IPS-18c (cell line): ENCODE results near the gene ICA1L.

ENCODE experiments used
- H3K4me3 ChIP-seq: 2 replicates; pipeline ENCODE4 v1.7.0; 2013; ENCODE audit warnings: low read depth, mild to moderate bottlenecking, low read length, moderate library complexity; ENCODE audit not compliant: insufficient read depth
- H3K9me3 ChIP-seq: one replicate; pipeline ENCODE4 v1.6.1; 2013; ENCODE audit warnings: mild to moderate bottlenecking, low read length, moderate library complexity; ENCODE audit not compliant: control insufficient read depth, insufficient read depth

The ICA1L gene

GRCh38 chr2:202764991-202765390 is 106.6 kb downstream of the ICA1L start:
- no peaks in the 10 kb centered on the region for H3K9me3 ChIP-seq

GRCh38 chr2:202763916-202764315 is 107.7 kb downstream of the ICA1L start:
- Histone ChIP-seq H3K9me3 (no peaks in the 10 kb centered on the region), H3K4me3 (no peak overlapping the region)

More at GRCh38 chr2:202764991-202765390, 106.6 kb downstream of the ICA1L start:
- H3K4me3 ChIP-seq = no peak overlapping the region

GRCh38 chr2:202762556-202762955 is 109.0 kb downstream of the ICA1L start:
- Histone ChIP-seq H3K9me3 (no peaks in the 10 kb centered on the region), H3K4me3 (no peak overlapping the region)

GRCh38 chr2:202760848-202761247 is 110.7 kb downstream of the ICA1L start:
- no peaks in the 10 kb centered on the region for H3K9me3 ChIP-seq
- H3K4me3 ChIP-seq = no peak overlapping the region

GRCh38 chr2:202758604-202759003 is 113.0 kb downstream of the ICA1L start:
- Histone ChIP-seq H3K4me3 (no peak overlapping the region), H3K9me3 (no peaks in the 10 kb centered on the region)

- H3K9me3 ChIP-seq = no peaks in the 10 kb centered on the region
- no peak overlapping the region for H3K4me3 ChIP-seq
These were observed 113.4 kb downstream of the ICA1L start for GRCh38 chr2:202758128-202758527.

- Histone ChIP-seq H3K9me3 (no peaks in the 10 kb centered on the region), H3K4me3 (no peak overlapping the region)
These were observed 114.2 kb downstream of the ICA1L start for GRCh38 chr2:202757339-202757738.

- no peak overlapping the region for H3K4me3 ChIP-seq
- no peaks in the 10 kb centered on the region for H3K9me3 ChIP-seq
These were observed 115.0 kb downstream of the ICA1L start for GRCh38 chr2:202756598-202756997.

- H3K4me3 ChIP-seq = no peak overlapping the region
- H3K9me3 ChIP-seq = no peaks in the 10 kb centered on the region
These were observed 116.6 kb downstream of the ICA1L start for GRCh38 chr2:202754936-202755335.

GRCh38 chr2:202752071-202752470 is 119.5 kb downstream of the ICA1L start:
- Histone ChIP-seq H3K4me3 (no peak overlapping the region), H3K9me3 (no peaks in the 10 kb centered on the region)

- no peak overlapping the region for H3K4me3 ChIP-seq
- H3K9me3 ChIP-seq = no peaks in the 10 kb centered on the region
These were observed 120.7 kb downstream of the ICA1L start for GRCh38 chr2:202750763-202751427.

- H3K9me3 ChIP-seq = no peaks in the 10 kb centered on the region
These were observed 122.1 kb downstream of the ICA1L start for GRCh38 chr2:202749477-202749876.

GRCh38 chr2:202743613-202744012 is 128.0 kb downstream of the ICA1L start:
- no peaks in the 10 kb centered on the region for H3K9me3 ChIP-seq
- H3K4me3 ChIP-seq = no peak overlapping the region

More at GRCh38 chr2:202749477-202749876, 122.1 kb downstream of the ICA1L start:
- H3K4me3 ChIP-seq = no peak overlapping the region

GRCh38 chr2:202736826-202737225 is 134.7 kb downstream of the ICA1L start:
- Histone ChIP-seq H3K4me3 (no peak overlapping the region), H3K9me3 (no peaks in the 10 kb centered on the region)

- no peaks in the 10 kb centered on the region for H3K9me3 ChIP-seq
These were observed 145.5 kb downstream of the ICA1L start for GRCh38 chr2:202726070-202726469.

GRCh38 chr2:202723746-202724145 is 147.8 kb downstream of the ICA1L start:
- Histone ChIP-seq H3K4me3 (no peak overlapping the region), H3K9me3 (no peaks in the 10 kb centered on the region)

More at GRCh38 chr2:202726070-202726469, 145.5 kb downstream of the ICA1L start:
- H3K4me3 ChIP-seq = no peak overlapping the region
